Measurements from ENCODE around the gene HS2ST1. TPM values are rescaled to one million over a fixed set of nuclear protein-coding genes. Genes with fewer than 3 reads are reported as not detected.

Gene HS2ST1
- total RNA-seq, 1 experiment from 2014 or later: 16.0 TPM

DNA sequence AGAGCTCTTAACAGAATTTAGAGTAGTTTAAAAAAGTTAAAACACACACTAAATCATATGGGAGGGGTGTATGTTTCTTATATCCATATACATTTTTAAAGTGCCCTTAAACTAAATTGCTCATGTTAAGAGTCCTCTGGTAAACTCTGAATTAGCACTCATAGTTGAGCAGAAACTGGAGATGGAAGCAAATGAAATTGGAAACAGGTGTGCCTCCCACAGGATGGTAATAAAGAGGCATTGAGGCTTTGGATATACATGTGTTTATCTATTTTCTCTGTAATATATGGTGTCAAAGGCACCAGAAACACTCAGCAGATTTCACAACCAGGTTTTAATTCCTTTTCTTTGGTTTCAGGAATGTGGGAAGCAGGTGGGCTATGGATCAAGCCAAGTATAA, 188.6 kb downstream of the HS2ST1 start:
- no peak for DNase-seq (ENCODE audit: extremely low read depth, low read depth)

DNA sequence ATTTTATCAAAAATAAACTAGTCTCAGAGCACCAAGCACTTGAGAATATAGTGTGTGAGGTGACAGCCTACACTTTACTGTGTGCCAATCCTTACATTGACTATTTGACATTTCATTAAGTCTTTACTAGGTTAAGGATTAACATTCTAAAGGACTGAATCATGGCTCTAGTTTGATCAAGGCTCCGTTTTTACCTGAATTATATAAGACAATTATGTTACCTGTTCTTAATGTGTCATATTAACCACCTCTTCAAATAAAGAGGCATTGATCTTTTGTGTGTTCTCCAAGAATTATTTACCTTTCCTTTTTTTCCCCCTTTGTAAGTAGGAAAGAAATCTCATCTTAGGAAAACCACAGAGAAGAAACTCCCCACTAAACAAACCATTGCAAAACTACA, 189.7 kb downstream of the HS2ST1 start:
- no peak for DNase-seq (ENCODE audit: extremely low read depth, low read depth)

DNA sequence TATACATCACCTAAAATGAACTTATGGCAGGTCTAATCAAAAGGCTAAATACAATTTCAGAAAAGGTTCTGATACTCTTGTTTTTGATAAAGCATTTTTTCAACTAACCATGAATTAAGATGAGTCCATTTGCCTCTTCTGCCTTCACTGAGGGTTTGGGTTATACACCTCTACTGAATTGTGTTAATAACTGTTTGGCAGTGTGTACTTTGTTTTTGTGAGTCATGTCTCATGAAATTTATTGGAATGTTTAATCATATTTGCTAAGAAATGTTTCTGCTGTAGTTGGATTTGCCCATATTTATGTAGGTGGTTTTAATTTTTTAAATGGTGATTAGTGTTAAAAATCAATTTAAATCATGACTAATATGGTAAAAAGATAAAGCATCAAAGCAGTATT, 190.5 kb downstream of the HS2ST1 start:
- no peak for DNase-seq (ENCODE audit: extremely low read depth, low read depth)

DNA sequence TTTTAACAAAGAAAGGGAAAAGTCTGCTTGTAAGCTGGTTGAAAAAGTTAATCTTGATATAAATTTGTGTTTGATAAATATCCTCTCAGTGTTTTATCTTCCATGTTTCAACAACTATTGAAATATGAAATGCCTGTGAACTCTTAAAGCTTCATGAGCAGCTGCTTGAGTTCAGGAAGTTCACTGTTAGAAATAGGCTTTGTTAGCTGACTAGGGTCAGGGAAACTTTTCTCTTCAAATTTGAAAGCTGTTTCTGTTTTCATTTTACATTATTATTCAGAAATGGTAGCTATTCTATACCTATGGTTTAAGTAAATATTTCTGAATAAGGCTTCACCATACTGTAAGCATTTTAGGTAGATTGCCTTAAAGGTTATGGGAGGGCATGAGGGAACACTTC, 191.7 kb downstream of the HS2ST1 start:
- DNase-seq (ENCODE audit: extremely low read depth, low read depth): no peak

DNA sequence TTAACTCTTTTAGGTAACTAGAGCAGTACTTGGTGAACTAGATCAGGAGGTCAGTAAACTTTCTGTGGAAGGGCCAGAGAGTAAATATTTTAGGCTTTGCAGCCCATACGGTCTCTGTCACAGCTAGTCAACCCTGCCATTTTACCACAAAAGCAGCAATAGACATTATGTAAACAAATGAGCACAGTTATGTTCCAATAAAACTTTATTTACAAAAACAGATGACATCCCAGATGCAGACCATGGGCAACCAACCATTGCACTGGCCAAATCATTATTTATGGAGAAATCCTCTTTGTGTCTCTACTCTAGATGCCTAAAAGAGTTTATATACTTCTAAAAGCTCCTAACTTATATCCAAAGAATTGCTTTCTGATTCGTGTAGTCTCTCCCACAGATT, 192.4 kb downstream of the HS2ST1 start:
- no peak for DNase-seq (ENCODE audit: extremely low read depth, low read depth)

DNA sequence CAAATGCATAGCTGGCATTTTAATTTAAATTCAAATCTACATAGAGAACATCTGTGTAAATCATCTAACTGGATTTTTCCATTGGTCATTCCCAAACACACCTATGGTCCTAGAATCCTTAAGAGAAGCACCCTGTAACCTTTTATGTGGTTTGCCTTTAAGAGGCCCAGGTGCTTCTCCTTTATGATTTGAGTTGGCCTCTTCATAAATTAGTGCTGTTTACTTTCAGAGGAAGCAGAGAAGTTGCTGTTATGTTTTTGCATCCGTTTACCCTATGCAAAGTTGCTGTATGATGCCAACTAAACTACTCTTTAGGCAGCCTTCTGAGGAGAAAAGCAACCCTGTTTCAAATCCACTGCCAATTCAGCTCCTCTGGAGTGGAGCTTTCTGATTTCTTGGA, 193.8 kb downstream of the HS2ST1 start:
- DNase-seq (ENCODE audit: extremely low read depth, low read depth): no peak

DNA sequence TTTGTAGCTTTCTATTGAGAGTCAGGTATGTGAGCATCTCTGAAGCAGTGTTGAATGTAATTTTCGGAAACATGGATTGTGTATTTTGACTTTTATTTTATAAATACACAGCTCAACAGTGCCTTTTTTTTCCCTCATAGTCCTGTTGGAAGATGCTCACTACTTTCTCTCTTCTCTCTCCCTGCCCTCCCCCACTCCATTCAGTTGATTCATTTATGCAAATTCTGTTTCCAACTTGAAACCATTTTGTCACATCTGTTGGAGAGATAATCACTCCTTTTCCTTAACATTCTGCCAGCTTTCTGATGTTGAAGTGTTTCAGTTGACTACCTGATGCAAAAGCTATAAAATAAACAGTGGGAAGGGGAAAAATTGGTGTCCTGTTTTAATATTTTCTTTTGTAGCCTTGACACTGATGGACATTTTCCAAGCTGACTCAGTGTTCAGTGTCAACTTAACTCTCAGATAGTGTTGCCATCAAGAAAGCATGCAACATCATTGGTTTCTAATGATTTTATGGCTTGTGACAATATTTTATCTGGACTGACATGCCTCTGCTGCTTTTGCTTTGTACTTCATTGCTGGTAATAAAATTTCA, 194.5 kb downstream of the HS2ST1 start:
- no peak for DNase-seq (ENCODE audit: extremely low read depth, low read depth)

DNA sequence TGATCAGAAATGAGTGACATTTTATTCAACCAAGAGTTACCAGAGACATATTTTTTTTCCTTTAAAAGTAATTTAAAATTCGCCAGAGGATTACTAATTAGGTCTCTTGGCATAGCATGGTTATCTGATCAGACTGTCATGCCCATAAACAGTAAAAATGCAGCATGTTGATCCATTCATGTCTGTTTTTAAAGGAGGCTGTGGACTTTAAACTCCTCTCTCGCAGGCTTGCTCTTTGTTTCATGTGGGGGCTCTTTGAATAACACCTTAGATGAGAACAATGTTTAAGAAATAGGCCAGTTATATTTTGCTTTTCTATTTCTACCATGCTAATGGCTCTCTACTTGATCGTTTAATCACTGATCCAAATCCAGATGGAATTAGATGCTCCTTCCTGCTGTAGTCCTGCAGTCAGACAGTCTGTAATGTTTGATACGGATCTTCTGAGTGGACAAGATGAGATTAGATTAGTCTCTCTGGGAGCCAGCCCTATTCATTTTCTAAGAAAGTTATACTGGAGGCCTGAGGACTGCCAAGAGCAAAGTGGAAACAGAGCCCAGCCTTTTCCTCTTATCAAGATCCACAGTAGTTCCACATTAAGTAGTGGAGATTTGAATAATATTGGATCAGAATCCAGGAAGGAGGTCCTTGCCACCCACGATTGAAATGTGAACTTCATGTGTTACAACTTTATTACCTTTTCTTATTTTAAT, 197.4 kb downstream of the HS2ST1 start:
- no peak for DNase-seq (ENCODE audit: extremely low read depth, low read depth)

DNA sequence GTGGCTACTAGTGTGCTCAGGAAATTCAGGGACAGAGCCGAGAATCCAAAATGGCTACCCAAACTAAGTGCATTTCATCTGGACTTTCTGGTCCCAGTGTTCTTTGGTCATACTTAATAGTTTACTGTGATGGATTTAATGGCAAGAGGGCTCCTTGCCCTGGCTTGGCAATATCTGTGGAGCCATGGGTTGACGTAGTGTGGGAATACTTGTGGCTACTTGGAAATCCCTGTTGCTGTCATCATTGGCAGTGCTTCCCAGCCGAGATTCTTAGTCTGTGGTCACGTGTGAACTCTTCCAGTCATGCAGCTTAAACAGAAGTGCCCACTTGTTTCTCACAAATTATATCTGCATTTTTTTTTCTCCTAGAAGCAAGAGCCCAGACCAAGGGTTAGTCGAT, 198.9 kb downstream of the HS2ST1 start:
- DNase-seq (ENCODE audit: extremely low read depth, low read depth): no peak

DNA sequence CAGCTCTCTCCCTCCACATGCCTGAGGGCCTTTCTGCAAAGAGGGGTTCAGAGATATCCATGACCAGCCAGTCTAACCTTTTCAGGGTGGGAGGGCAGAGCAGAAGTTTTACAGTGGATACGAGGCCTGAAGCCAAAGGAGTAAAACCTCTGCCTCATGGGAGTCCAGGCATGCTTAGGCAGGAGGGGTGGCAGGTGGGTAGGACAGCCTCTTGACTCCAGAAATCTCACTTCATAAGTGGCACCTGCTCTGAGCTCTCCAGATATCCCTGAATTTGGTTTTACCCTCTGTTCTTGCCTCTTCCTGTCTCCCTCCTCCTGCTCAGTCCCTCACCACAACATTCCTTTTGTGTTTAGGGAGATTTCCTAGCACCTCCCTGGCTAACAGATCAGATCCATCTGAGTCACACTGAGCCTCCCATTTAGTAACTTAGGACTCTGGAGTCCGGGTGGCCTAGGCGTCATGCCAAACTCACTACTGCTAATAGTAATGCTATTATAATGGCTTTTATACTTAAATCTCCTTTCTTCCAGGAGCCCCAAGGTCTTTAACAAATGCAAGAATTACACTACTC, 201.0 kb downstream of the HS2ST1 start:
- DNase-seq (ENCODE audit: extremely low read depth, low read depth): no peak

DNA sequence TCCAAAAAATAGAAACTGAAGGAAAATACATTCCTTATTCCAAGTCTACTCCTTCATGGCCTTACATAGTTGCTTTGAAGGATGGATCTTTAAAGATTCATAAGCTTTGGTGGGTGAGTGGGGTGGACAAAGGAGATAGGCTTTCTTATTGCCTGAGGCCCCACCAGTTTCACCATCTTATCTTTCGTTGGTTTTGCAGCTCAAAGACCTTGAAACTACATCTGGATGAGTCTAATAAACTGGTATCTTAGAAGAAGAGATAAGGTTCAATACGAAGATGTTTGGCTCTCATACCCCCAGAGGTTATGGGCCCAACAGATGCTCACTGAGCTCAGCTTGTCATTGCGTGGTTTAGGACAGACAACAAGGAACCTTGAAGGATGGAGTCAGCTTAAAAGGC, 201.5 kb downstream of the HS2ST1 start:
- no peak for DNase-seq (ENCODE audit: extremely low read depth, low read depth)

DNA sequence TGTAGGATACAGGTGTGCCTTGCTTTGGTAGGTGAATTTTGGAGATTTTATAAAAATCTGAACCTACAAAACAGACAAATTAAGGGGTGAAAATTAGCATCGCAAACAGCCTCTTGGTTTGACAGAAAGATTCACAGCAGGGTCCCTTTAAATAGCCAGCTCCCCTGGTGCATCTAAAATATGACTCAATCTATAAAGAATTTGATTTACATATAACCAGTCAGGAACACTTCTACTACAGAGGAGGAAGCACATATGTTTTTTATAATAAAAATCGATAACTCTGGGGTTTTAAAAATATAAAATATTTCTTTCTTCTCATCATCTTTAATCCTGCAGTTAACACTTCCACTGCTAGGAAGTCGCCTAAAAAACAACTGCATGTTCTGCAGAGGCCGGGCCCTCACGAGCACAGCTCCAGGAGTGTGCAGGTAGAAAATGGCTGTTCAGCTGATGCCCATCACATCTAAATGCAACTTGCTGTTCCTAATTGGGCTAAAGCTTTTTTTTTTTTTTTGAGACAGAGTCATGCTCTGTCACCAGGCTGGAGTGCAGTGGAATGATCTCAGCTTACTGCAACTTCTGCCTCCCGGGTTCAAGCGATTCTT, 203.4 kb downstream of the HS2ST1 start:
- DNase-seq (ENCODE audit: extremely low read depth, low read depth): no peak

DNA sequence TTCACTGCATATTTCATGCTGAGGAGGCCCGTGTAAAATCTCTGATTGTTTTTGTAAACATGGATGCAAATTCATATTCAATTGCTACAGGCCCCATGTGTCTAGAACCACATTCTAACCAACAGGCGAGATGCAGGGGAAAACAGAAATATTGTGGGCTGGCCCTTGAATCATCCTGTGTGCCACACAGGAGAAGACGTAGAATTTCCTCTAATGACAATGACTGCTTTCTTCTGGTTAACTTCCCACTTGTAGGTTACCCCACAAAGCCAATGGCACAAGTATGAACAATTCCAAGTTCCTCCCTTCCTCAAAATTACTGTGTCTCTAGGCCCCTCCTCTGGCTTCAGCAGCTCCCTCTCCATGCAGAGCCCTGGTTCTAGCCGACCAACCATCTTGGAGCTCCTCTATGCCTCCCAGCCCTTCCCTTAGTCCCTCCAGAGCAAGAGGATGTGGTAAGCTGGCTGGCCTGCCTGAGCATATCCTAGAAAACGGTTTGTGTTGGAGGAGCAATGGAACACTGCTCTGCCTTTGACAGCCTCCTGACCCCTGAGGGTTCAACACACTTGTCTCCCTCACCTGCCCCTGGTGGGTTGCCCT, 205.2 kb downstream of the HS2ST1 start:
- no peak for DNase-seq (ENCODE audit: extremely low read depth, low read depth)

DNA sequence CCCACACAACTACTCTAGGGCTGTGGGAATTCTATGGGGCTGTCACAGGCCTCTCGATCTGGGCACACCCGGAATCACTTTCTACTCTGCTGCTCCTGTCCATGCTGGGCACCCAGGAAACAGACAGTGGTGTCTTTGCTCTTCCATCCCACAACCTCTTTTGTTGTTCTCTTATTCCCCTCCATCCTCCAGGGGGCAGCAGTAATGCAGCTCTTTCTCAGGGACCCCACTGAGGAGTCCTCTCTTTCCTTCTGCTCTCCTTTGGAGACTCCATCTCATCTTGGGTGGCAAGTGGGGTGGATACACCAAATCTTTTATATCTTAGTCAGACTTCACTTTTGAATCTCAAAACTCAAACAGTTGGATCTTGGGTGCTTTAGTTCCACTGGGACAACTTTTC, 206.3 kb downstream of the HS2ST1 start:
- DNase-seq (ENCODE audit: extremely low read depth, low read depth): no peak

DNA sequence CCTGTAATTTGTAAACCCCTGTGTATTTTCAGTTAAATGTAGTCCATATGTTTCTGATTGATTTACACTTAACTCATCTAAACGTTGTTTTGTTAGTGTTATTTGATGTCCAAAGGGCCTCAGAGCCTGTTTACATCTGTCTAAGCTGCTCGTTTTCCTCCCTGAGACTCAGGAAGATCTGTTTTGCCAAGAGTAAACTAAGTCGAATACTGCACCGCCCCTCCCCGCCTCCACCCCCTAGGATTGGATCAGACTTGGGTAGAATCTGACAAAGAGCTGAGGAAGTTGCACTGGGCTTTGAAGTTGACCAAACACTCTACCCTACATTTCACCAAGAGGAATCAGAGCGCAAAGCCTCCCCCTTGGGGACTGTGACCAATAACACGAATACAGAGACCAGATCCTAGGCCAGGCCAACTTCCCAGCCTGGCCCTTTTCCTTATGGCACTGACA, 207.3 kb downstream of the HS2ST1 start:
- no peak for DNase-seq (ENCODE audit: extremely low read depth, low read depth)

DNA sequence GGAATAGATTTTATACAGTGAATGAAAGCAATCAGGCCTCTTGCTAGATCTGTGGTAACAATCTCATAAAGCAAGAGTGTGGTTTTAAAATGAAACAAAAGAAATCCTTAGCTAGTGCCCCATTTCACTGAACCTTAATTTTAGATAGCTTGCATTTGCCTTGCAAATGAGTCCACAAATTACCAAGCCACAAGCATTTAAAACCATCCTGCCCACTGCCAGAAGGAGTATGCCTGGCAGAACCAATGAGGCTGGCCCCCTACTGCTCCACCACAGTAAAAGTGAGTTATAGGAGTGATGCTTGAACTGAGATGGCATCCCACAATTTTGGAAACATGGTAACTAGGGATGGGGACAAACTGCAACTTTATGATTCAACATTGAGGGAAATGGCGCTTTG, 207.8 kb downstream of the HS2ST1 start:
- no peak for DNase-seq (ENCODE audit: extremely low read depth, low read depth)

DNA sequence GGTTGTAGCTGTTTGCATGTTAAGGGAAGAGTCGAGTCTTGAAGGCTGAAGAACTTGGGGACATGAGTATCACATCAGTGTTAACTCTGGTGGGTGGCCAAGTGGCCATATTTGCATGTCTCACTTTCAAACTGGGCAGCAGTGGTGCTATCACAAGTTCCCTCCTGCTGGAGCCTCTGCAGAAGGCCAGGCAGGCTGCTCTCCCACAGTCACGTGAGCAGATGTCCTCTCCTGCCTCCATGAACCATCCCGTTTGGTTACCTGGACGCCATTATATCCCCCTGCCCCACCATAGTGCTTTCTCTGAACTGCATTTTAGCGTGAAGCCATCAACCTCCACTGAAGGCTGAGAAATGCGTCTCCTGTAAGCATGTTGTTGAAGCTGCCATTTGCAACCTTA, 209.2 kb downstream of the HS2ST1 start:
- no peak for DNase-seq (ENCODE audit: extremely low read depth, low read depth)

DNA sequence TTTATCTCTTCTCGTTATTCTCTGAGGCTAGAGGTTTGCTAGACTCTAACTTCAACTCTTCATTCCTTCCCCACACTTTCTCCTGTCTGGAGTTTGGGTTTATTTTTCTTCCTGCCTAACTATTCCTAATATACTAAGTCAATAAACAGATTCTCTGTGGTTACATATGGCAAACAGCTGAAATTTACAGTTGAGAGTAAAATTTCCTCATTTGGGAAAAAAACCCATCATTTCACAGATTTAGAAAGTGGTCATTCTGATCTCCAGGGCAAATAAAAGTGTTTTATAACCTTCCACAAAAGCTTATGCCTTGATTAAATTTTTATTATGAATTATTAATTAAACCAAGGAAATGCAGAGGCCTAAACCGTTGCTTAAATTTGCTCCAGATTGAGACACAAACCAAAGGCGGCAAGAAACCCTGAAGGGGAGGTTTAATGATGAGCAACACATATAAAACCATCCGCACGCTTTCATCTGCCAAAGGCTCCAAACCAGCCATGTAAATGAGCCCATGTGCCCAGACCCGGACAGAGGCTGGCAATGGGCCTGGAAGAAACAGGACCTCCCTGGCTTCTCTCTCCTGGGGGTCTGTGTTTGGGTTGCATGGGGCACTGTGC, 212.6 kb downstream of the HS2ST1 start:
- DNase-seq (ENCODE audit: extremely low read depth, low read depth): no peak

DNA sequence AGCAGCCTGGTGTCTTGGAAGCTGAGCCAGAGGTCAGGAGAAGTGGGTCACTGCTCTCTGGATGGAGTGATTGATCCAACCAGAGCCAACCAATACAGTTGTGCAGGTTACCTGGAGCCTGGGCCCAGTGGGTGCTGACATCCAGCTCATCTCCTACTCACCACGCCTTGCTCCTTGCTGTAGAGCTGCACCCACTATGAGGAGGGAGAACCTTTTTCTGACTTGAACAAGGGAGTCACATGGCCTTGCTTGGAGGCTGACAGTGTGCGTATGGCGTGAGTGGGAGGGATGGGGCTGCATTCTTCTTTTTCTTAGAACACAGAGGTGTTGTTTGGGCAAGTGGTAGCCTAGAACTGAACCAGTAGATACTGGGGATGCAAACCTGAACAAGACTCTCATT, 213.1 kb downstream of the HS2ST1 start:
- DNase-seq (ENCODE audit: extremely low read depth, low read depth): no peak

DNA sequence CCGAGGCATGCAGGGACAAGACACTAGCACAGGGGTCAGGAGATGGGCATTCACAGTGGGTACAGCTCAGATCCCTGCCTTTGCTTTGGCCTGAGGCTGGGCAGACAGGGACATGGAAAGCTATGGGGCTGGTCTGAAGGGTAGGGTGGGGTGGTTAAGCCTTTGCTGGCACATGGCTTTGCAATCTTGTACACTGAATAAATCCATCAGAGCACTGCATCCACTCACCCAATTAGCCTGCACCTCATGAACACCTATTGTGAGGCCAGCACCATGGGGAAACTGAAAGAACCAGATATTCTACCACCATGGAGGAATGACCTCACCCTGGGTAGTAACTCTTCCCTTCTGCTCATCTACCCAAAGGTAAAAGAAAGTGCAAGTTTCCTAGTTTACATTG, 214.6 kb downstream of the HS2ST1 start:
- no peak for DNase-seq (ENCODE audit: extremely low read depth, low read depth)

DNA sequence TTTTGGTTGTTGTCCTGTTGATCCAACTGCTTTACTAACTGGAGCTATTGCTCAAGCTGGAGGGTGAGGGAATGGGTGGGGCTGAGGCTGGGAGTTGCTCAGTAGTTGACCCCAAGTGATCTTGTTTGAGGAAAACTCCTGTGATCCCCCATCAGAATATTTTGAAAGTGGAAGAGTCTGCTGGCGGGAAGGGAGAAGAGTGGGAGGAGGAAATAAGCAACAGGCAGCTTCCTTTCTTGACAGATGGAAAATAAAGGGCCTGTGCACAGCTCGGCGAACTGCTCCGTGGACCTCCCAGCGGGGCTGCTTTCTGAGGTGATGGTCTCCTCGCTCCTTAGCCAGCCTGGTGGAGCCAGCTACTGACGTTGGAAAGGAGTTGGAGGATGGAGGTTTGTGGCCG, 215.2 kb downstream of the HS2ST1 start:
- no peak for DNase-seq (ENCODE audit: extremely low read depth, low read depth)

Data from NCI-H460 (cell line).